Liver (tissue), 9 donors: ENCODE data around the gene EPB41L2. TPM values are rescaled to one million over a fixed set of nuclear protein-coding genes. Genes with fewer than 3 reads are reported as not detected.
A peak's percentile ranks its signal among the peaks of the same experiment; 100 is the strongest.

Experiments
- DNase-seq: peaks from one replicate; pipeline ENCODE4 v3.0.0-alpha.2; 2017; ENCODE audit warnings: low spot score
- H3K27ac ChIP-seq, 2 donors: one replicate each; pipeline ENCODE4 v1.7.0; 2013; ENCODE audit warnings: inconsistent platforms in 2 of 2, low read length in 2 of 2, control low read depth in 1 of 2, low read depth in 1 of 2, mild to moderate bottlenecking in 1 of 2
- H3K27me3 ChIP-seq, 4 donors: one replicate each; pipeline versions ENCODE4 v1.6.1 to v1.7.0; 2013; ENCODE audit warnings: low read length in 3 of 4, inconsistent platforms in 1 of 4, mild to moderate bottlenecking in 1 of 4, moderate library complexity in 1 of 4; ENCODE audit not compliant: control insufficient read depth in 4 of 4, insufficient read depth in 4 of 4
- H3K36me3 ChIP-seq, 4 donors: one replicate each; pipeline versions ENCODE4 v1.6.1 to v1.7.0; 2013; ENCODE audit warnings: low read length in 3 of 4, mild to moderate bottlenecking in 3 of 4, low read depth in 1 of 4, moderate library complexity in 1 of 4; ENCODE audit not compliant: control insufficient read depth in 4 of 4, insufficient read depth in 3 of 4
- H3K4me1 ChIP-seq, 4 donors: one replicate each; pipeline versions ENCODE4 v1.6.1 to v1.7.0; 2013; ENCODE audit warnings: low read length in 3 of 4, mild to moderate bottlenecking in 3 of 4, moderate library complexity in 1 of 4; ENCODE audit not compliant: control insufficient read depth in 4 of 4, insufficient read depth in 4 of 4
- H3K4me3 ChIP-seq, 3 donors: one replicate each; pipeline versions ENCODE4 v1.6.1 to v1.7.0; 2013; ENCODE audit warnings: low read length in 3 of 3, control low read depth in 1 of 3, low read depth in 1 of 3, mild to moderate bottlenecking in 1 of 3
- H3K9ac ChIP-seq, 2 donors: one replicate each; pipeline ENCODE4 v1.7.0; 2013; ENCODE audit warnings: low read length in 2 of 2, mild to moderate bottlenecking in 2 of 2, moderate library complexity in 2 of 2, control low read depth in 1 of 2, low read depth in 1 of 2
- H3K9me3 ChIP-seq, 4 donors: one replicate each; pipeline versions ENCODE4 v1.6.1 to v1.7.0; 2013; ENCODE audit warnings: low read length in 3 of 4; ENCODE audit not compliant: control insufficient read depth in 4 of 4
- ATF3 ChIP-seq: IDR thresholded peaks from 2 replicates; pipeline ENCODE4 v1.6.1; 2016; ENCODE audit warnings: antibody characterized with exemption
- CTCF ChIP-seq: fragments of 150-350 bp; IDR thresholded peaks from 2 replicates; pipeline ENCODE4 v1.5.1; 2017; ENCODE audit warnings: improper control_type of control experiment, low read depth, low read length; ENCODE audit not compliant: missing input control
- EGR1 ChIP-seq, 2 donors: IDR thresholded peaks; 2 replicates each; pipeline ENCODE4 v1.6.1; 2016 to 2018; ENCODE audit warnings: antibody characterized with exemption in 2 of 2, low read depth in 2 of 2
- FOXA2 ChIP-seq: IDR thresholded peaks from 2 replicates; pipeline ENCODE4 v1.6.1; 2016; ENCODE audit warnings: antibody characterized with exemption
- GABPA ChIP-seq, 2 donors: IDR thresholded peaks in 1 of 2; conservative IDR thresholded peaks in 1 of 2; 2 replicates each; pipeline ENCODE4 v1.6.1; 2016; ENCODE audit warnings: antibody characterized with exemption in 2 of 2, mild to moderate bottlenecking in 1 of 2, moderate library complexity in 1 of 2
- HNF4A ChIP-seq, 2 donors: conservative IDR thresholded peaks; 2 replicates each; pipeline ENCODE4 v1.6.1; 2016; ENCODE audit warnings: antibody characterized with exemption in 2 of 2, mild to moderate bottlenecking in 2 of 2
- HNF4G ChIP-seq: IDR thresholded peaks from 2 replicates; pipeline ENCODE4 v1.6.1; 2016; ENCODE audit warnings: antibody characterized with exemption
- JUND ChIP-seq, 2 donors: IDR thresholded peaks; 2 replicates each; pipeline ENCODE4 v1.6.1; 2016; ENCODE audit warnings: antibody characterized with exemption in 2 of 2
- MAX ChIP-seq: IDR thresholded peaks from 2 replicates; pipeline ENCODE4 v1.6.1; 2016; ENCODE audit warnings: antibody characterized with exemption
- NR2F2 ChIP-seq: IDR thresholded peaks from 2 replicates; pipeline ENCODE4 v1.6.1; 2016; ENCODE audit warnings: antibody characterized with exemption
- RAD21 ChIP-seq, 2 donors: IDR thresholded peaks; 2 replicates each; pipeline ENCODE4 v1.6.1; 2016; ENCODE audit warnings: antibody characterized with exemption in 2 of 2, mild to moderate bottlenecking in 2 of 2
- SP1 ChIP-seq: IDR thresholded peaks from 2 replicates; pipeline ENCODE4 v1.6.1; 2018; ENCODE audit warnings: antibody characterized with exemption, mild to moderate bottlenecking
- TAF1 ChIP-seq: conservative IDR thresholded peaks from 2 replicates; pipeline ENCODE4 v1.6.1; 2016; ENCODE audit warnings: antibody characterized with exemption, mild to moderate bottlenecking
- YY1 ChIP-seq: IDR thresholded peaks from 2 replicates; pipeline ENCODE4 v1.6.1; 2016; ENCODE audit warnings: antibody characterized with exemption, mild to moderate bottlenecking
- ZBTB33 ChIP-seq: IDR thresholded peaks from 2 replicates; pipeline ENCODE4 v1.6.1; 2016; ENCODE audit warnings: antibody characterized with exemption
- WGBS: extraction: QIAGEN DNeasy Blood & Tissue Kit; methylation state at CpG from one replicate; pipeline ENCODE4 v1.1.7; 2013; 5-methylcytosine and 5-hydroxymethylcytosine counted together
- polyA plus RNA-seq, 2 donors: library from polyadenylated mRNA; stranded (reverse) in 1 of 2; unstranded in 1 of 2; fragments of 200-250 nt in 1 of 2; fragments of >200 nt in 1 of 2; fragmentation: Nextera tagmentation in 1 of 2; extraction: Ambion mirVana in 1 of 2; gene quantifications; one replicate each; pipeline versions ENCODE4 v1.2.1 to v1.2.3, GENCODE V29; 2013 to 2015
- total RNA-seq, 2 donors: library from RNA; depleted of rRNA; stranded (reverse); fragments of >200 nt; gene quantifications; one replicate each; pipeline ENCODE4 v1.2.3, GENCODE V29; 2014
- donor health status: healthy.
- donor health status: healthy.
- donor health status: healthy.
- donor health status: healthy.
- donor health status: healthy.

Gene EPB41L2
- total and polyA plus RNA-seq, 4 donors, result 10.0 to 43.3 (median 18.7) TPM

- TF ChIP-seq ZBTB33 (no peak), RAD21 (IDR thresholded peaks at IDR 0.05) (no peak), JUND (IDR thresholded peaks at IDR 0.05) (no peak), ATF3 (no peak), FOXA2 (no peak)
These were observed 8.4 kb downstream of the EPB41L2 start (continued) for GRCh38 chr6:131054392-131055250.

GRCh38 chr6:131053546-131054240 is 9.4 kb downstream of the EPB41L2 start:
- Histone ChIP-seq H3K4me3 (peak overlapping the region in 1 of 3 donors; percentile 25), H3K9ac (no peak overlapping the region), H3K9me3 (peaks cover 8 to 20% (median 12%) of the 10 kb centered on the region in 4 donors), H3K27me3 (no peaks in the 10 kb centered on the region), H3K27ac (no peak overlapping the region), H3K4me1 (no peaks in the 10 kb centered on the region), H3K36me3 (peaks cover 0 to 2% (median 0%) of the 10 kb centered on the region in 4 donors)
- WGBS, result 97% methylated on average over 11 of the region's 11 CpGs
- DNase-seq, result no peak
- no peak for TF ChIP-seq HNF4G
- TF ChIP-seq YY1, result no peak
- no peak for TF ChIP-seq TAF1
- TF ChIP-seq NR2F2, result no peak
- no peak for TF ChIP-seq SP1
- no peak for TF ChIP-seq EGR1 (IDR thresholded peaks at IDR 0.05; ENCODE audit: low read depth in 2 of 2)
- no peak for TF ChIP-seq FOXA2
- no peak for TF ChIP-seq MAX
- TF ChIP-seq HNF4A (conservative IDR thresholded peaks at IDR 0.05), result no peak
- TF ChIP-seq ZBTB33, result no peak
- TF ChIP-seq JUND (IDR thresholded peaks at IDR 0.05), result no peak
- TF ChIP-seq GABPA (IDR thresholded peaks at IDR 0.05 in 1 of 2, conservative IDR thresholded peaks at IDR 0.05 in 1 of 2), result no peak
- no peak for TF ChIP-seq RAD21 (IDR thresholded peaks at IDR 0.05)
- no peak for TF ChIP-seq CTCF
